Activated CD8-positive, alpha-beta T cell treated with anti-CD3 and anti-CD28 coated beads, Interleukin-2, amount 10 ng/mL, durations not matched to agents 7 days and 5 days (primary cell): ENCODE data around the gene C1D. TPM values are rescaled to one million over a fixed set of nuclear protein-coding genes. Genes with fewer than 3 reads are reported as not detected.
"Not testable (repeated sequence)": the region's sequence is repeated elsewhere in the genome, so short reads cannot be mapped to it uniquely, and the experiment has no call there.

Source experiments
- ATAC-seq: fragments of 150-1000 bp; cut with Tn5 transposase; one replicate; pipeline ENCODE4 v1.10.0; 2021; ENCODE audit warnings: moderate library complexity
- CTCF ChIA-PET: fragments of 350-600 bp; sonication (Branson Sonifier 250); formaldehyde crosslinking; loops from one replicate; lab custom pipeline; 2021; ENCODE audit warnings: antibody characterized with exemption; lab: Charles Lee
- POLR2A ChIA-PET: fragments of 350-600 bp; sonication (Branson Sonifier 250); formaldehyde crosslinking; loops from one replicate; lab custom pipeline; 2021; ENCODE audit warnings: antibody characterized with exemption; lab: Charles Lee
- DNase-seq: peaks from one replicate; pipeline ENCODE4 v3.0.0-alpha.2; 2020
- H3K27ac Mint-ChIP-seq: one replicate; pipeline ENCODE4 v1.8.0; 2021; ENCODE audit warnings: mild to moderate bottlenecking, mixed read lengths
- H3K27me3 Mint-ChIP-seq: one replicate; pipeline ENCODE4 v1.8.0; 2021; ENCODE audit warnings: low read depth, mixed read lengths
- H3K36me3 Mint-ChIP-seq: one replicate; pipeline ENCODE4 v1.8.0; 2021; ENCODE audit warnings: low read depth, mixed read lengths
- H3K4me1 Mint-ChIP-seq: one replicate; pipeline ENCODE4 v1.8.0; 2021; ENCODE audit warnings: low read depth, mixed read lengths
- H3K4me3 Mint-ChIP-seq: one replicate; pipeline ENCODE4 v1.8.0; 2021; ENCODE audit warnings: mild to moderate bottlenecking, mixed read lengths
- H3K9me3 Mint-ChIP-seq: one replicate; pipeline ENCODE4 v1.8.0; 2022; ENCODE audit warnings: mixed read lengths; ENCODE audit not compliant: insufficient read depth
- total RNA-seq, 2 experiments: library from RNA; stranded (reverse); gene quantifications; one replicate each; pipeline ENCODE4 v1.2.3, GENCODE V29; 2021

Gene C1D
- total RNA-seq, 2 experiments from 2014 or later = 18.7 to 23.3 TPM

- no peak for DNase-seq
- H3K4me1 Mint-ChIP-seq = peaks cover 10% of the 10 kb centered on the region
- no peaks in the 10 kb centered on the region for H3K36me3 Mint-ChIP-seq
- no peaks in the 10 kb centered on the region for H3K27me3 Mint-ChIP-seq
- ATAC-seq = no peak
- POLR2A ChIA-PET = no interaction called here
- H3K9me3 Mint-ChIP-seq = no peaks in the 10 kb centered on the region
- H3K27ac Mint-ChIP-seq = no peak overlapping the region
- H3K4me3 Mint-ChIP-seq = no peak overlapping the region
- CTCF ChIA-PET = no interaction called here
These were observed 30.8 kb upstream of the C1D start for GRCh38 chr2:68093634-68094033.

DNA sequence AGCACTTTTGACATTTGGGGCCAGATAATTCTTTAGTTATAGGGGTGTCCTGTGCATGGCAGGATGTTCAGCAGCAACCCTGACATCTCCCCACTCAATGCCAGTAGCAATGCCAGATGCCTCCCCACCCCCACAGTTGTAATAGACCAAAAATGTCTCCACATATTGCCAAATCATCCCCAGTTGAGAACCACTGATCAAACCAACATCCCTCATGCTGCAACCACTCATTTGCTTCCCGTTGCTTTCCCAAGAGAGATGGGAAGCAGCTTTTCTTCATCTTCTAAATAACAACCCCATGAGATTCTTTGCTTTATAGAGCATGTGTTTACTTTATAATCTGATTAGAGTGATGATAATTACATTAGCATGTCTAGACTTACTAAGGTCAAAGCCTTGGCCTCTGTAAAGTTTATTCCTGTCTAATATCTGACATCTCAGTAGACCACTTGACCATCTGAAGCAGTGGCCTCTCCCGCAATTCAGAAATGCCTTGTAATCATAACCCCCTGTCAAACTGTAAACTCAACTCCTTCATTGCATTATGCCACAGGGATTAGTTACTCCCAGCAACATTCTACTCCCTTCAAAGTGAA is 28.7 kb upstream of the C1D start:
- ATAC-seq (no peak), DNase-seq (no peak)
- H3K27me3 Mint-ChIP-seq = peaks cover under 1% of the 10 kb centered on the region
- no peak overlapping the region for H3K4me3 Mint-ChIP-seq
- H3K27ac Mint-ChIP-seq = no peak overlapping the region
- H3K36me3 Mint-ChIP-seq = no peaks in the 10 kb centered on the region
- H3K4me1 Mint-ChIP-seq = peaks cover 10% of the 10 kb centered on the region
- CTCF ChIA-PET = no interaction called here
- no peaks in the 10 kb centered on the region for H3K9me3 Mint-ChIP-seq
- POLR2A ChIA-PET = interaction anchor here (0.7 kb wide), 1 partner anchor 671 kb away, joined by 3 read pairs; no protein-coding TSS in a partner anchor

DNA sequence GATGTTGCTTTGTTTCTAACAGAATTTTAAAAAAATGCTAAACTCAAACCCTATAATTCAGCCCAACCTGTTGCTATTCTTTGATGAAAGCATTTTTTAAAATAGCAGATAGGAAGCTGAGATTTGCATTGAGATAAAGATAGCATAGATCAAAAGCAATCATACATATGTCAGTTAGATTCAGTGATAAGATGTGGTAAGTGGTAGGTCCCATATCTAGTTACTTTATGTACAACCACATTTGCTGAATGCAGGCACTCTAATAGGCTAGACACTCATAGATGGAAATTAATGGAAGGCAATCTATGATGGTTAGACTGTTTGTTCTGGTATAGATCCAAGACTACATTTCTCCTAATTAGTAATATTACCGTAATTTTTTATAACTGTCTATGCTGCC is 27.2 kb upstream of the C1D start:
- peak; percentile 44 for ATAC-seq
- H3K4me3 Mint-ChIP-seq = no peak overlapping the region
- H3K9me3 Mint-ChIP-seq = no peaks in the 10 kb centered on the region
- H3K27ac Mint-ChIP-seq = no peak overlapping the region
- peaks cover 10% of the 10 kb centered on the region for H3K4me1 Mint-ChIP-seq
- no peaks in the 10 kb centered on the region for H3K36me3 Mint-ChIP-seq
- ChIA-PET CTCF (interaction anchor here (1.7 kb wide), 1 partner anchor 27 kb away, joined by 5 read pairs; the partner anchor contains the start of gene C1D), POLR2A (no interaction called here)
- peaks cover 3% of the 10 kb centered on the region for H3K27me3 Mint-ChIP-seq
- DNase-seq = no peak

- Mint-ChIP-seq H3K4me1 (peaks cover 10% of the 10 kb centered on the region), H3K36me3 (no peaks in the 10 kb centered on the region), H3K9me3 (no peaks in the 10 kb centered on the region), H3K27me3 (peaks cover 3% of the 10 kb centered on the region), H3K4me3 (no peak overlapping the region), H3K27ac (no peak overlapping the region)
- DNase-seq (no peak), ATAC-seq (no peak)
- ChIA-PET CTCF (interaction anchor here (1.7 kb wide), 1 partner anchor 26 kb away, joined by 5 read pairs; the partner anchor contains the start of gene C1D), POLR2A (no interaction called here)
These were observed 26.1 kb upstream of the C1D start for GRCh38 chr2:68088940-68089339.

GRCh38 chr2:68086166-68086565 is 23.4 kb upstream of the C1D start:
- no peaks in the 10 kb centered on the region for H3K9me3 Mint-ChIP-seq
- ChIA-PET POLR2A (no interaction called here), CTCF (no interaction called here)
- ATAC-seq = no peak
- no peak overlapping the region for H3K4me3 Mint-ChIP-seq
- no peaks in the 10 kb centered on the region for H3K36me3 Mint-ChIP-seq
- no peak overlapping the region for H3K27ac Mint-ChIP-seq
- DNase-seq = no peak
- H3K27me3 Mint-ChIP-seq = peaks cover 6% of the 10 kb centered on the region
- peaks cover 10% of the 10 kb centered on the region for H3K4me1 Mint-ChIP-seq

DNA sequence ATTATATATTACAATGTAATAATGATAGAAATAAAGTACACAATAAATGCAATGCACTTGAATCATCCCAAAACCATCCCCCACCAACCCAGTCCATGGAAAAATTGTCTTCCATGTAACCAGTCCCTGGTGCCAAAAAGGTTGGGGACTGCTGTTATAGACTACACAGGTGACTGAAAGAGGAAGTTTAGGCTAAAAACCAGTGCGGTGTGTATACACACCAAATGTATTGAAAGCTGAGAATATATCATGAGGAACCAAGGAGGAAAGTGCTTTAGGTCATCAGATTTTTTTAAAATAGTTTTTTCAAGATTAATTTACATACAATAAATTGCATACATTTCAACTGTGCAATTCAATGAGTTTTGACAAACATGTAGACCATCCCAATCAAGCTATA is 20.5 kb upstream of the C1D start:
- no peak for ATAC-seq
- no peaks in the 10 kb centered on the region for H3K36me3 Mint-ChIP-seq
- POLR2A ChIA-PET = no interaction called here

GRCh38 chr2:68074050-68074449 is 11.2 kb upstream of the C1D start:
- Mint-ChIP-seq H3K36me3 (no peaks in the 10 kb centered on the region), H3K27ac (no peak overlapping the region), H3K4me1 (no peaks in the 10 kb centered on the region), H3K9me3 (no peaks in the 10 kb centered on the region), H3K27me3 (peaks cover 12% of the 10 kb centered on the region), H3K4me3 (no peak overlapping the region)
- ChIA-PET CTCF (no interaction called here), POLR2A (no interaction called here)
- ATAC-seq (no peak), DNase-seq (no peak)

More for the DNA sequence above, 20.5 kb upstream of the C1D start:
- H3K4me3 Mint-ChIP-seq = no peak overlapping the region
- no peaks in the 10 kb centered on the region for H3K4me1 Mint-ChIP-seq
- CTCF ChIA-PET = no interaction called here
- no peak for DNase-seq
- H3K9me3 Mint-ChIP-seq = no peaks in the 10 kb centered on the region
- peaks cover 14% of the 10 kb centered on the region for H3K27me3 Mint-ChIP-seq
- no peak overlapping the region for H3K27ac Mint-ChIP-seq

GRCh38 chr2:68063797-68064646 is 1.2 kb upstream of the C1D start:
- DNase-seq, H3K9me3 Mint-ChIP-seq, H3K27ac Mint-ChIP-seq, ATAC-seq, H3K36me3 Mint-ChIP-seq, POLR2A ChIA-PET: not testable (repeated sequence)
- Mint-ChIP-seq H3K4me3 (peak overlapping the region; percentile 95), H3K4me1 (peaks cover 20% of the 10 kb centered on the region), H3K27me3 (peaks cover 20% of the 10 kb centered on the region)
- CTCF ChIA-PET = interaction anchor here (1.1 to 1.4 kb wide), 3 partner anchors 52 to 132 kb away, joined by 3 to 4 read pairs (median 3); no protein-coding TSS in a partner anchor

- H3K4me1 Mint-ChIP-seq = peaks cover 21% of the 10 kb centered on the region
- H3K4me3 Mint-ChIP-seq = no peak overlapping the region
- H3K27ac Mint-ChIP-seq = no peak overlapping the region
- peaks cover 3% of the 10 kb centered on the region for H3K27me3 Mint-ChIP-seq
- no peaks in the 10 kb centered on the region for H3K9me3 Mint-ChIP-seq
- peaks cover 1% of the 10 kb centered on the region for H3K36me3 Mint-ChIP-seq
- ATAC-seq (no peak), DNase-seq (no peak)
- POLR2A ChIA-PET = no interaction called here
- CTCF ChIA-PET = no interaction called here
These were observed 2.2 kb downstream of the C1D start for GRCh38 chr2:68060652-68061051.

- no peak for ATAC-seq
- H3K27me3 Mint-ChIP-seq = no peaks in the 10 kb centered on the region
- peaks cover 1% of the 10 kb centered on the region for H3K36me3 Mint-ChIP-seq
- POLR2A ChIA-PET = interaction anchor here (0.6 kb wide), 1 partner anchor 151 kb away, joined by 5 read pairs; no protein-coding TSS in a partner anchor
- CTCF ChIA-PET = no interaction called here
- DNase-seq = no peak
- H3K27ac Mint-ChIP-seq = no peak overlapping the region
- no peaks in the 10 kb centered on the region for H3K9me3 Mint-ChIP-seq
- H3K4me3 Mint-ChIP-seq = no peak overlapping the region
- H3K4me1 Mint-ChIP-seq = peaks cover 21% of the 10 kb centered on the region
These were observed 2.8 kb downstream of the C1D start for GRCh38 chr2:68059784-68060525.

DNA sequence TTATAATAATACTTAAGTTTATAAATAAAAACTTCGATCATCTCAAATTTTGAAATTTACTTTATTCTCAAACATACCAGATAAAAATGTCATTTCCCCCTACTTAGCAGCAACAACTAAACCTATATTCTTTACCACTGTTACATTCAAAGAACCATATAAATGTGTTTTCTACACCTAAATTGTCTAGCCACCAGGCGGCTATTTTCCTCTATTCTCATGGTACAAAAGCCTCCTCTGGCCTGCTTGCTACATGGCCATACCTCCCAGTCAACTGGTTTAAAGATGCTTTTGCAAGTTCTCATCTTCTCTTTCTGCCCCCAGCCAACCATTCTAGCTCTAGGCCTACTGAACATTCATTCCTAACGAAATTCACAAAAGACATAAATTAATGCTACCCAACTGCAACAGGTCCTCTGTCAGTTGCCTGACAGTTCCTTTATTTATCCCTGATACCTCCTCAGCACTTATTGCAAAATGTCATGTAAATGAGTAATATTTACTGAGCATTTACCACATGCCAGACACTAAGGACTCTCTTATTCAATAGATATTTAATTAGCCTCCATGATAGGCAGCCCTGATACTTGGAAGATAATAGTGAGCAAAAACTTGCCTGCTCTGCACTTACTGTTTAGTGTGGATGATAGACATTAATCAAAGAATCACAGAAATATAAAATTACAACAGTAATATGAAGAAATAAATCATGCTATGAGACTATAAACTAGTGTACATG is 5.0 kb downstream of the C1D start:
- Mint-ChIP-seq H3K36me3 (peaks cover 1% of the 10 kb centered on the region), H3K27ac (no peak overlapping the region), H3K27me3 (no peaks in the 10 kb centered on the region), H3K9me3 (no peaks in the 10 kb centered on the region), H3K4me1 (peaks cover 15% of the 10 kb centered on the region), H3K4me3 (no peak overlapping the region)
- ATAC-seq (no peak), DNase-seq (no peak)
- ChIA-PET CTCF (interaction anchor here (2.0 kb wide), 1 partner anchor 10 kb away, joined by 5 read pairs; no protein-coding TSS in a partner anchor), POLR2A (no interaction called here)
